LHCN-M2 (cell line): Measurements from ENCODE around the gene IARS2. TPM values are rescaled to one million over a fixed set of nuclear protein-coding genes. Genes with fewer than 3 reads are reported as not detected.
"Not testable (repeated sequence)": the region's sequence is repeated elsewhere in the genome, so short reads cannot be mapped to it uniquely, and the experiment has no call there.

ENCODE experiments used
- DNase-seq: peaks from one replicate; pipeline ENCODE4 v3.0.0-alpha.2; 2012; ENCODE audit warnings: low read depth
- total RNA-seq: library from RNA; depleted of rRNA; stranded (reverse); fragments of >200 nt; gene quantifications from 2 replicates; pipeline ENCODE4 v1.2.3, GENCODE V29; 2014

The IARS2 gene
- total RNA-seq, 1 experiment from 2014 or later = 107 TPM

GRCh38 chr1:220112600-220112999 is 18.7 kb downstream of the IARS2 start:
- not testable (repeated sequence) for DNase-seq

GRCh38 chr1:220113136-220113695 is 19.3 kb downstream of the IARS2 start:
- peak; percentile 40 for DNase-seq

- DNase-seq = no peak
Observed at GRCh38 chr1:220119043-220119512, 25.1 kb downstream of the IARS2 start.

- DNase-seq = no peak
Observed at GRCh38 chr1:220121791-220122530, 28.0 kb downstream of the IARS2 start.

- no peak for DNase-seq
Observed at GRCh38 chr1:220123066-220123465, 29.1 kb downstream of the IARS2 start.

GRCh38 chr1:220123889-220124288 is 30.0 kb downstream of the IARS2 start:
- DNase-seq = no peak

- DNase-seq = no peak
Observed at GRCh38 chr1:220124542-220124941, 30.6 kb downstream of the IARS2 start.

GRCh38 chr1:220127076-220127475 is 33.1 kb downstream of the IARS2 start:
- DNase-seq = no peak

GRCh38 chr1:220129479-220130210 is 35.7 kb downstream of the IARS2 start:
- no peak for DNase-seq

- no peak for DNase-seq
Observed at GRCh38 chr1:220135755-220136154, 41.8 kb downstream of the IARS2 start.

GRCh38 chr1:220137019-220137786 is 43.3 kb downstream of the IARS2 start:
- no peak for DNase-seq

- DNase-seq = no peak
Observed at GRCh38 chr1:220139966-220140365, 46.0 kb downstream of the IARS2 start.

- no peak for DNase-seq
Observed at GRCh38 chr1:220144051-220144450, 50.1 kb downstream of the IARS2 start.

- no peak for DNase-seq
Observed at GRCh38 chr1:220149742-220150141, 55.8 kb downstream of the IARS2 start.

- peak; percentile 3 for DNase-seq
Observed at GRCh38 chr1:220151454-220151853, 57.5 kb downstream of the IARS2 start.

GRCh38 chr1:220153147-220153546 is 59.2 kb downstream of the IARS2 start:
- DNase-seq = peak; percentile 61

- no peak for DNase-seq
Observed at GRCh38 chr1:220156620-220157146, 62.8 kb downstream of the IARS2 start.

- DNase-seq = no peak
Observed at GRCh38 chr1:220157738-220158137, 63.8 kb downstream of the IARS2 start.

GRCh38 chr1:220158530-220158929 is 64.6 kb downstream of the IARS2 start:
- DNase-seq = not testable (repeated sequence)

- DNase-seq = no peak
Observed at GRCh38 chr1:220159041-220159440, 65.1 kb downstream of the IARS2 start.

- no peak for DNase-seq
Observed at GRCh38 chr1:220160027-220160426, 66.1 kb downstream of the IARS2 start.
